Suppressor macrophage treated with lipopolysaccharide for 4 hours (primary cell): ENCODE results near the gene CHRNA7.
A peak's percentile ranks its signal among the peaks of the same experiment; 100 is the strongest.

Source experiments
- DNase-seq: peaks from one replicate; pipeline ENCODE4 v3.0.0-alpha.2; 2020

CHRNA7 gene

DNA sequence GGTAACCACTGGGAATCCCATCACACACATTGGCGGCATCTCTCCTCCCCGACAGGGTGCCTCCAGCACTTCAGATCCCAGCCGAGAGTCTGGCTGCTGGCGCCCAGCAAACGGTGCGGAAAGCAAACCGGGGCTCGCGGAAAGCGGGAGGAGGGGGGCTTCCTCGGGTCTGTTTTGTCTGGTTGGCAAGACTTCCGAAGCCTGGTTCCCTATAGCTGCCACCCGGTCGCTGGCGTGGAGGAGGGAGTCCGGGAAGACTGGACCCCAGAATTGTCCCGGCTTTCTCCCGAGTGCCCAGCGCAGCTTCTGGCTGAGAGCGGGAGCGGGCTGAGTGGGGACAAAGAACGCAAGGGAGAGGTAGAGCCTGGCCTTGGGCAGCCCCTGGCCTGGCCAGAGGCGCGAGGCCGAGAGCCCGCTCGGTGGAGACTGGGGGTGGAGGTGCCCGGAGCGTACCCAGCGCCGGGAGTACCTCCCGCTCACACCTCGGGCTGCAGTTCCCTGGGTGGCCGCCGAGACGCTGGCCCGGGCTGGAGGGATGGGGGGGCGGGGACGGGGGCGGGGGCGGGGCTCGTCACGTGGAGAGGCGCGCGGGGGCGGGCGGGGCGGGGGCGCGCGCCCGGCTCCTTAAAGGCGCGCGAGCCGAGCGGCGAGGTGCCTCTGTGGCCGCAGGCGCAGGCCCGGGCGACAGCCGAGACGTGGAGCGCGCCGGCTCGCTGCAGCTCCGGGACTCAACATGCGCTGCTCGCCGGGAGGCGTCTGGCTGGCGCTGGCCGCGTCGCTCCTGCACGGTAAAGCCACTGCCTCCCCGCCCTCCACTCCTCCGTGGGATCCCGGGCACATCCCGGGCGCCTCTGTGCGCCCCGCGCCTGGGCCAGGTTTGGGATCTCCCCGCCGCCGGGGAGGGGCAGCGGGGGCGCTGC lies at the start of gene CHRNA7:
Gene CHRNA7, plus strand, starts transcription at position 654 of the 920 bp plus-strand sequence. Its CDS starts 80 bp downstream, at position 734.
- DNase-seq = peak; percentile 27

DNA sequence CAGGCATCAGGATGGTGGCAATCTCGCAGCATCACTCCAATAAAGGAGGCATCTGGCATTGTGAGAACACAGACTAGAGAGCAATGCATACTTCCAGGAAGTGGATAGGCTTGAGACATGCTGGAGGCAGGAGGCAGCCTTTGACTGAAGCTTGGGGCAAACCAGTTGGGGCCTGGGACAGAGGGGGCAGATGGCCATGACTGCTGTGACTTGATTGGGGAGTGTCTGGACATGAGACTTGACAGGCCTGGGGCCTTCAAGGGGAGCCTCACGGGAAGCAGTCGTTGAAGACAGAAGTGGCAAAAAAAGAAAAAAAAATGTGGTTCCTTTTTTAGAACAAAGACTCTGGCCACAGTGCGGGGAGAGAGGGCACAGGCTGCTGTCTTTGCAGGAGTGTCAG lies 44.7 kb upstream of the CHRNA7 start:
- no peak for DNase-seq

- DNase-seq = no peak
Observed at GRCh38 chr15:31993062-31993461, 37.3 kb upstream of the CHRNA7 start.

DNA sequence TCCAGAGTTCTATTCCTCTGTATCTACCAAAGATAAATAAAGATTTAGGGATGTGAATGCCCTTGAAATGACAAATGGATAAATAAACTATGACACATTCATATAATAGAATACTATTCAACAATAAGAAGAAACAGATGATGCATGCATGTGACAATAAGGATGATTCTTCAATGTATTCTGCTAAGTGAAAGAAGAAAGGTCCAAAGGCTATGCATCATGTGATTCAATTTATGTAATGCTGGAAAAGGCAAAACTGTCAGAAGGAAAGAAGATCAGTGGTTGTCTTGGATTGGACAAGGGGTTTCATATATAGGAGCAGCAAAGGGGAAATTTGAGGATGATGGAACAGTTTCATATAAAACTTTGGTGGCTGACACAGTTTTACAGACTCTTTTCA lies 32.6 kb upstream of the CHRNA7 start:
- DNase-seq = no peak

DNA sequence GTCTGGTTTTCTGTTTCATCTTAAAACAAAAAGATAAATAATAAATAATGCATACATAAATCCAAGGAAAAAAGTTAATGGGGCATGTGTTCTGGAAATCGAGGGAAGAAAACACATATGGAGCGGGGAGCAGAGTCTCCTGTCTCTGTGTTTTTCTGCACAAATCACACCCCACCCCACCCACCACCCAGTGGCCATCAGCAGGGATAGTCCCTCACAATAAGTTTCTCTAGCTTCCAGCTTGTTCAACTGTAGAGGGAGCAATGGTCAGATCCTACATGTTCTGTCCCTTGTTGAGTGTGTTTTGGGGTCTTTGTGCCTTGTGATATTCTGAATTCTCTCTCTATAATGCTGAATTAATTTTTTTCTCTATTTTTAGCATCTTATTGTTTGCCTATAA lies 26.8 kb upstream of the CHRNA7 start:
- no peak for DNase-seq

DNA sequence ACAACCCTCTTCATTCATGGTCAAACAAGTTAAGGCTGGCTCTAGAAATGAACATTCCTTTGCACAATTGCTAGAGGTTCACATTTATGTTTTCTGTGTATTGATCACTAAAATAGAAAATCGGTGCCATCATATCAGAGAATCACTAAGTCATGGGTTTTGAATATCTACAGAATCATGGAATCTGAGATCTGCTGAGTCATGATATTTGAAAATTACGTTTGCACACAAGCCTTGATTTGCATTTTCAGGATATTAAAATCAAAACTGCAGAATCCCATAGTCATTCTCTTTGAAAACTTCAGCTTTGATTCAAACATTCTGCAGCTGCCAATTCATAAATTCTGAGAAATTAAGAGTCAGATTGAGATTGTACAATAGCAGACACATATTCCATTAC lies 26.1 kb upstream of the CHRNA7 start:
- DNase-seq = no peak

- no peak for DNase-seq
Observed at GRCh38 chr15:32007355-32007960, 22.9 kb upstream of the CHRNA7 start.

DNA sequence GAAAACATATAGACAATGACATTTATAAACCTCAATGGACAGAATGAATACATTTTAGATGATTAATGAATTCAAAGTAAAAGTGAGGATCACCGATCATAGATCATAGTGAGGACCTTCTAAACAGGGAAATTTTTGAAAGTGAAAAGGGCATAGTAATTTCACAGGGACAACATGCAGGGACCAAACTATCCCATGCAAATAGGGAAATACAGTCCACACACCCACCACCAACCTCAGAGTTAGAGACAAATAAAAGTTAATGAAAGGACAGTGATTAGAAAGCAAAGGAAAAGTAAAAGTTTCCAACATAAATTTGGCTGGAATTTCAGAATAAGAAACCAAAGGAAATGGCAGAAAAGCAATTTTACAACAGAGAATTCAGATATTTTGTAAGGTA lies 15.4 kb upstream of the CHRNA7 start:
- no peak for DNase-seq

DNA sequence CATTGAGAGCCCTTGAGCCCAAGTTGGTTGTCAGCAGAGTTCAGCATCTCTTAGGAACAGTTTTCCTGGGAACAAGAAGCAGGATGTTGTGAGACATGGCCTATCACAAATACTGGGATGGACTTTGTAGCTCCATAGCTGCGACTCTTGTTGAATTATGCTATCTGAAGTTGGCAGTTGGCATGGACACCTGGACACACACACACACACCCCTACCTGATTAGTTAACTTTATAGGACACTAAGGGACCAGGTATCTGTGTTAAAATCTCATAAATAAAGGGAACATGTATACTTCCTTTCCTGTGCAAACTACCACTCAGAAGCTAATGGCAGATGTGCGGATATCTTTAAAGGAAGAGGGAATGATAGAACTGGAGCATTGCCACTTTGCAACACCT lies 10.2 kb upstream of the CHRNA7 start:
- no peak for DNase-seq

DNA sequence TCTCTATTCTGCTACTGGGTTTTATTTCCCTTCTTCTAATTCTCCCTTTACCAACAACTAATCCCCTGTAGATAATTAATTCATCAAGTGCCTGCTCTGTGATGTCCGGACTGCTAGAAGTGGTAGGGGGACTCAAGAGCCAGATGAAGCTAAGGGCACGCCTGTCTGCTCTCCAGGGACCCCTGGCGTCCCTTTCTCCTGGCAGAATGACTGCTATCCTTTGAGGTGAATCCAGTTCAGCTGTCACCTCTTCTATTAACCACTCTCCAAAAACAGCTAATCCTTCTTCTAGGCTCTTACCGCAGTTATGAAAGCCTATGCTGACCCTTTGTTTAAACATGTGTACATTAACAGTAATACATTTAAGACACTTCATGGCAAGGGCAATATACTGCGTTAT lies 1.4 kb upstream of the CHRNA7 start:
- DNase-seq = no peak

GRCh38 chr15:32029409-32029861 lies 880 bp upstream of the CHRNA7 start:
- DNase-seq = no peak

- no peak for DNase-seq
Observed at GRCh38 chr15:32030795-32031194, 480 bp downstream of the CHRNA7 start.

DNA sequence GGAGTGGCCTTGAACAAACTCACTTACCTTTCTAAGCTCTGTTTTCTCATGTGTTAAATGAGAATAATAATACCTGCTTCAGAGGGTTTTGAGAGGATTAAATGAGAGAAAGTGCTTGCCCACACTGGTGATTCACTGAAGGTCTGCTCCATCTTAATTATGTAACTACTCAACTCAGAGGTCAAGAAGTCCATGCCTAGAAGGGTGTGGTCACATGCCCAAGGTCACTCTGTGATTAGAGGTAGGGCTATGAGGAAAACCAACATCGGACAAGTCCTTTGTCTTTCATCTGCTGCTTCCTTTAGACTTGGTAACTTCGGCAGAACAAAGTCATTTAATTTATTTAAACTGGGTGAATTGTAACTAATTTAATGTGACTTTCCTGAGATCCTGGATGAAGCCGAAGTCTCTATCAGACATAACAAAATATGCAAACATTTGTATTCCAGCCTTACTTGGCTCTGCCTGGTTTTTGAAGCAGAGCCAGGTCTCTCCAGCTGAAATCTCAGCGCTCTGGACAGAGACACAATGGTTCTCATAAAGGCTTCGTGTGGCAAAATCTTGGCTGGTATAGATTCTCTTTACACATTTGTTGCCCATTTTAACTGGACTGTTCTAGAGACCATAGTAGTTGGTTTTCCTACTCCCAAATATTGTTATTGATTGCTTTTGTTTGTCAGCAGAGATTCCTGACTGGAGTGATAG lies 3.0 kb downstream of the CHRNA7 start:
- DNase-seq = no peak

GRCh38 chr15:32034106-32034505 lies 3.8 kb downstream of the CHRNA7 start:
- no peak for DNase-seq

DNA sequence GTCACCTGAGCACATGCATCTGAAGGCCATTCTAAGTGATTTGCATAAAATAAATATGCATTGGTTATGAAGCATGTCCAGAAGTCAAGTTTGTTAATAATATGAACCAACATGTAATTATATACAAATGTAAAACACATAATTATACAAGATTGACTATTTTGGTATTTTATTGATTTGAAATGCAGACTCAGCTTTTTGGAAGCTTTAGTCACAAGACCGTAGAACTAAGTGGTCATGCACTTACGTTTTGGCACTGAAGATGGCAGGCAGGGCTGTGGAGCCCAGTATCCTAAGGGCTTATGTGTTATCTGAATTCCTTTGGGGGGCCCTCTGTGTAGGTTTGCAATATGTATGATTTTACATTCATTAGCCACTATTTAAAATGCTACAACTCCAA lies 5.0 kb downstream of the CHRNA7 start:
- DNase-seq = no peak

- no peak for DNase-seq
Observed at GRCh38 chr15:32036971-32037370, 6.7 kb downstream of the CHRNA7 start.

- DNase-seq = no peak
Observed at GRCh38 chr15:32041294-32041693, 11.0 kb downstream of the CHRNA7 start.

GRCh38 chr15:32042269-32042972 lies 12.1 kb downstream of the CHRNA7 start:
- peak; percentile 21 for DNase-seq

DNA sequence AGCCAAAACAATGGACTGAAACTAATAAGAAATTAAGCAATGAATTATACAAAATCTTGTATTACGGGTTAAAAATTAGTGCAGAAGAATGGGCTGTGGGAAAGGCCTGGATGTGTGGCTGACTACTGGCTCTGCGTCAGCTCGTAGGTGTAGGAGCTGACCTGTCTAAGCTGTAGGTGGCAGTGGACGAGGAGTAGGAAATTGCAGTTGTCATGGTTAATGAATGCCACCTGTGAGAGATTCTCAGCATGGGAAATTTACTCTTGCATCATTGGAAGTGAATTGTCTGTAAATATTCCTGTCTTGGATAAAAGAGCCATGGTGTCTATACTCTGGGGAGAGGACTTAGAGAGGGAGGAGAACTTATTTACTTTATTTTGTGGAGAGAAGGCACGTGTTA lies 23.4 kb downstream of the CHRNA7 start:
- no peak for DNase-seq

- DNase-seq = no peak
Observed at GRCh38 chr15:32057876-32058425, 27.6 kb downstream of the CHRNA7 start.

DNA sequence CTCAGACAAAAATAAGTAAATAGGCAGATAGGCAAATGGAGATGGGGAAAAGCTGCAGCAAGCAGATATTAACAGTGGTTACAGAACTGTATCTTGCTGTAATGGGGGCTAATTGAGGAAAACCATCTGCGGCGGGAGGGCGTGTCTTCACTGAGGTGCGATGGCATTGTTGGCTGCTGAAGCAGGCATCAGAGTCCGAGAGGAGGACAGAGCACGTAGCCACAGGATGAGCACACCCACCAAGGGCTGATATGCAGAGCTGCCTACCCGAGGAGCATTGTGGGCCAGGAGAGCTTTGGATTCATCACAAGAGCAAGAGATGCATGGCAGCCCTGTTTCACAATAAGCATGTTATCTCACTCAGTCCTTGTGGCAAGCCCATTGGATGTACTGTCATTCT lies 30.4 kb downstream of the CHRNA7 start:
- no peak for DNase-seq

- no peak for DNase-seq
Observed at GRCh38 chr15:32067115-32067514, 36.8 kb downstream of the CHRNA7 start.
